ENCODE measurements around the gene MYO1D.
A peak's percentile ranks its signal among the peaks of the same experiment; 100 is the strongest.

MYO1D gene

GRCh38 chr17:32551186-32551955 lies 325.6 kb downstream of the MYO1D start:
- peak; percentile 26 for DNase-seq (ENCODE audit: low read depth)
- no peak overlapping the region for H3K4me3 ChIP-seq (ENCODE audit: low read length)
- TF ChIP-seq, protein P1, sequence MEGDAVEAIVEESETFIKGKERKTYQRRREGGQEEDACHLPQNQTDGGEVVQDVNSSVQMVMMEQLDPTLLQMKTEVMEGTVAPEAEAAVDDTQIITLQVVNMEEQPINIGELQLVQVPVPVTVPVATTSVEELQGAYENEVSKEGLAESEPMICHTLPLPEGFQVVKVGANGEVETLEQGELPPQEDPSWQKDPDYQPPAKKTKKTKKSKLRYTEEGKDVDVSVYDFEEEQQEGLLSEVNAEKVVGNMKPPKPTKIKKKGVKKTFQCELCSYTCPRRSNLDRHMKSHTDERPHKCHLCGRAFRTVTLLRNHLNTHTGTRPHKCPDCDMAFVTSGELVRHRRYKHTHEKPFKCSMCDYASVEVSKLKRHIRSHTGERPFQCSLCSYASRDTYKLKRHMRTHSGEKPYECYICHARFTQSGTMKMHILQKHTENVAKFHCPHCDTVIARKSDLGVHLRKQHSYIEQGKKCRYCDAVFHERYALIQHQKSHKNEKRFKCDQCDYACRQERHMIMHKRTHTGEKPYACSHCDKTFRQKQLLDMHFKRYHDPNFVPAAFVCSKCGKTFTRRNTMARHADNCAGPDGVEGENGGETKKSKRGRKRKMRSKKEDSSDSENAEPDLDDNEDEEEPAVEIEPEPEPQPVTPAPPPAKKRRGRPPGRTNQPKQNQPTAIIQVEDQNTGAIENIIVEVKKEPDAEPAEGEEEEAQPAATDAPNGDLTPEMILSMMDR (conservative IDR thresholded peaks at IDR 0.05; ENCODE audit: low read depth, low read length) = no peak

GRCh38 chr17:32549559-32549958 lies 327.4 kb downstream of the MYO1D start:
- TF ChIP-seq, protein P1 (conservative IDR thresholded peaks at IDR 0.05; ENCODE audit: low read depth, low read length) = no peak
- no peak for DNase-seq (ENCODE audit: low read depth)
- H3K4me3 ChIP-seq (ENCODE audit: low read length) = no peak overlapping the region

DNA sequence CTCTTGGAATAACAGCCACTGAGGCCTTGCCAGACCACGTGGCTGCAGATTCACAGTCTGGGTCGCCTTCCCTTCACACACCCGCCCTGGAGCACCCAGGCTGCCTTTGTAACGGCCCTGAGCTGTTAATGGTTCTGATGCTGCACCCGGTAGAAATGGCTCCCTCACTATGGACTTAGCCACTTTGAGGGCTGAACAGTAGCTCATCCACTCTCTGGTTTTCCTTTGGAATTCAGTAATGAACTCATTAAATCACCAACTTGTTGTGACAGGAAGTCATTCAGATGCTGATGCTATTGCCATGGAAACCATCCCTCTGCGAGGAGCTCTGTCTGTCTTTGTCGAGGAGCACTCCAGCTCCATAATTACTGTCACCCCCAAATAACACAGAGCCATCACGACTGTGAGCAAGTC lies 330.9 kb downstream of the MYO1D start:
- no peak overlapping the region for H3K4me3 ChIP-seq (ENCODE audit: low read length)
- TF ChIP-seq, protein P1 (conservative IDR thresholded peaks at IDR 0.05; ENCODE audit: low read depth, low read length) = no peak
- no peak for DNase-seq (ENCODE audit: low read depth)

GRCh38 chr17:32542186-32542585 lies 334.7 kb downstream of the MYO1D start:
- DNase-seq (ENCODE audit: low read depth) = no peak
- TF ChIP-seq, protein P1 (conservative IDR thresholded peaks at IDR 0.05; ENCODE audit: low read depth, low read length) = no peak
- H3K4me3 ChIP-seq (ENCODE audit: low read length) = no peak overlapping the region

- H3K4me3 ChIP-seq (ENCODE audit: low read length) = no peak overlapping the region
- no peak for DNase-seq (ENCODE audit: low read depth)
- TF ChIP-seq, protein P1 (conservative IDR thresholded peaks at IDR 0.05; ENCODE audit: low read depth, low read length) = no peak
Observed at GRCh38 chr17:32541640-32542039, 335.3 kb downstream of the MYO1D start.

DNA sequence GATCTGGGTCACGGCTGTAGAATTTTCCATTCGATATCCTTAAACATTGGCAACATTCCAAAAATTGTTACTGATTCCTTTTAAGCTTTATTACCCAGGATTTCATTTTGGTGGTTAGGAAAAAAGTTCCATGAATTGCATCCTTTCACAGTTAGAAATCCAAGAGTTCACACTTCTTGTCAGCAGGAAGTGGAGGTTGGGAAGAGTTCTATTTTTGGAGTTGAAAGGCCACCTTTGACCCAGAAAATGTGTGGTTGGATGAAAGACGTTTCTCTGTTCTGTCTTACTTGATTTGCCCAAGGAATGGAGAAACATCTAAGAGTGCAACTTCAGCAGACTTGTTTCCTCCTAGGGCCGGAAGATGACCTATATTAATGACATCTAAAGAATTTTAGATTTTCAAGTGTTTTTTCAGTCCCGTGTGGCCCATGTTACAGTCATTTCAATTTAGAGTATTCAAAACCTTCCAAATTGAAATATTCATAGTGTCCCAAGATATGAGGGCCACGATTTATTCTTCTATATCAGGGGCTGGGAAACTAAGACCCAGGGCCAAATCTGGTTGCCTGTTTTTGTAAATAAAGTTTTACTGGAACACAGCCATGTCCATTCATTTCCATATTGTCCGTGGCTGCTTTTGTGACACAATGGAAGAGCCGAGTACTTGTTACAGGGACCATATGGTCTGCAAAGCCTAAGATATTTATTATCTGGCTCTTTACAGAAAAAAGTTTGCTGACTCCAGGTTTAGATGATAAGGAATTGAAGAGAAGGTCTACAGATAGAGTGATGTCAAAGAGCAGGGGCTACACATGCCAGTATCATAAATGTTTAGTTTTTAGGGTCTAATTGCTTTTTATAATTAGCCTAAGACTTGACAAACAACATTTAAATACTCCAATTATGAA lies 339.9 kb downstream of the MYO1D start:
- H3K4me3 ChIP-seq (ENCODE audit: low read length) = no peak overlapping the region
- DNase-seq (ENCODE audit: low read depth) = peak; percentile 20
- TF ChIP-seq, protein P1 (conservative IDR thresholded peaks at IDR 0.05; ENCODE audit: low read depth, low read length) = no peak
